Stimulated activated CD8-positive, alpha-beta memory T cell treated with anti-CD3 and anti-CD28 coated beads, Interleukin-15, amount 100 ng/mL, for 4 hours (primary cell): ENCODE results near the gene ZNF587B.
"Not testable (repeated sequence)": the region's sequence is repeated elsewhere in the genome, so short reads cannot be mapped to it uniquely, and the experiment has no call there.

Experiments
- DNase-seq, 2 donors: peaks; one replicate each; pipeline ENCODE4 v3.0.0-alpha.2; 2020; ENCODE audit warnings: low read depth in 2 of 2

Gene ZNF587B

DNA sequence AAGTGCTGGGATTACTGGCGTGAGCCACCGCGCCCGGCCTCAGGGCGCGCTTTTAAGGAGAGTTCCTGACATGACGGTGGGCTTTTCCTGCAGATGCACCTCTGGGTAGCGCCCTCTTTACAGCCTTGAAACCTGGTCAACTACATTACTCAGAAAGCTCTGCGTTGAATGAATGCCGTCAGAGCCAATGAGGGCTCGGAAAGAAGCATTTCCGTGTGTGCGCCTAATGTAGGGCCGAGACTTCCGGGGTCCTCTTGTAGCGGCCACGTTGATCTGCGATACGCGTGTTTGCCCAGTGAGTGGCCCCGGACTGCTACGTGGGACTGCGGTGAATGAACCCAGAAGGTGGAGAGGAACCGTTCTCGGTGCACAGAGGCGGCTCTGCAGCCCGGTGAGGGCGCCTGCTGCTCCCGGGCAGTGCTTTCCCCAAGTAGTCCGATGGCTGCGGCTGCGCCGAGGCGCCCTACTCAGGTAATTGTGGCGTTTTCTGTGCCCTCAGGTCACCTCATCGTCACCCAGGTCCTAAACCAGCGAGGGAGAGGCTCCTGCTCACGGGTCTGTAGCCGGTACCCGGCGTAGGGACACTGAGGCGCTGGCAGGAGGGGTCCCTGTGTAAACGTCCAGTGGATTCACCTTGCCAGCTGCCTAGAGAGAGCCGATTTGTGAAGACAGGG, 10.5 kb upstream of the ZNF587B start:
- DNase-seq, result peak; percentile 63 to 68

DNA sequence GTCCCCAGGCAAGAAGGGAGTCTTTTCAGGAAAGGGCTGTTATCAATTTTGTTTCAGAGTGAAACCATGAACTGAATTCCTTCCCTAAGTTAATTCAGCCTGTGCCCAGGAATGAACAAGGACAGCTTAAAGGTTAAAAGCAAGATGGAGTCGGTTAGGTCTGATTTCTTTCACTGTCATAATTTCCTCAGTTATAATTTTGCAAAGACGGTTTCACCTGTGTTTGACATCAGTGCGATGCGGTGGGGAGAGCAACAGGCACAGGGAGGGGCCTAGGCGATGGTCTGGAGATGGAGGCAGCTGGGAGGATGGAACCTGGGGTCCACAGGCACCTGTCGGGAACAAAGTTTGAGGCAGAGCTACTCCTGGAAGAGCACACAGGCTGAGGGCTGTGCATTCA, 9.5 kb upstream of the ZNF587B start:
- DNase-seq, result no peak

DNA sequence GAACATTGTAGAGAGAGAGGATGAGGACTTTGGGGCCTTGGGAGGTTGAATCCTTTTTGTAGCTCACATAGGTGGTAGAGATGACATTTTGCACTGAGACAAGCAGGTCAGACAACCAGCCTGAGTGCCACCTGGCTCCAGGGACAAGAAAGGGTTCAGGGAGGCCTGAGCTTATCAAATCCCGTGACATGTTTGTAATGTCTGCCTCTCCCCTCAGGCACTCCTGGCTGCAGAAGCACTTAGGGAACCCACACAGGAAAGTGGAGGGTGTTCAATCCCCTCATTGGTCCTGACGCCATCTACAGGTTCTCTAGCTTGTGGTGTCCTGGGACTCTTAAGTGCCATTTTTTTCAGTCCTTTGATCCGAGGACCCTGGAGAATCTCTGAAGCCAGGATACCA, 9.0 kb upstream of the ZNF587B start:
- DNase-seq, result not testable (repeated sequence)

DNA sequence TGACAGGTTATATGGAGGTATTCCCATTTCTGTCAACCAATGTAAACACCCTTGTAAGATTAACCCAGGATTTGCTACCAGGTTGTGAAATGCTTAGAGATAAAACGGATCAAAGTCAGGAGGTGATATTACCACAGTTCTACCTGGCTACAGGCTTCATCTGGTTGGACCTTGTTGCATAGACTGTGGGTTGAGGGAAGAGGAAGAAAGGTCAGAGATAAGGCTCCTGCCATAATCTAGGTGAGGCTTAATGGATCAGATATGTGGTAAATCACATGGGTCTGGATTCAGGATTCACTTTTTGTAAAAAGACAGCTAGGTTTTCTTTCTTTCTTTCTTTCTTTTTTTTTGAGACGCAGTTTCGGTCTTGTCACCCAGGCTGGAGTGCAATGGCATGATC, 8.6 kb upstream of the ZNF587B start:
- DNase-seq, result not testable (repeated sequence)

DNA sequence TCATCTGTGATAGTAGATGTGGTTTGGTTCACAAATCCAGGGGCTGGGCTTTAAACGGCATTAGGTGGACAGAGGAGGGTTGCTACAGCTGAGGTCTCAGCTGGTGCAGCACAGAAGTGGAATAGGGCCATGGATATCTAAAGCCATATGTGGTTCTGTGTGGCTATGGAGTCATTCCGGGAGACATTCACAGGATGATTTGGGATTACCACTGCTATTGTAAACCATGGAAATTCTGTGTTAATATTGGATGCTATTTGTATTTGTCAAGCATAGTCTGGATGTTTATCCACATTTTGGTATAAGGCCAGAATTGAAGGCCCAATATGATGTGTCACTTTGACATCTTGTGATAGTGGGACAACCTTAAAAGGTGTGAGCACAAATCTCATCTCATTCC, 6.9 kb upstream of the ZNF587B start:
- not testable (repeated sequence) for DNase-seq

DNA sequence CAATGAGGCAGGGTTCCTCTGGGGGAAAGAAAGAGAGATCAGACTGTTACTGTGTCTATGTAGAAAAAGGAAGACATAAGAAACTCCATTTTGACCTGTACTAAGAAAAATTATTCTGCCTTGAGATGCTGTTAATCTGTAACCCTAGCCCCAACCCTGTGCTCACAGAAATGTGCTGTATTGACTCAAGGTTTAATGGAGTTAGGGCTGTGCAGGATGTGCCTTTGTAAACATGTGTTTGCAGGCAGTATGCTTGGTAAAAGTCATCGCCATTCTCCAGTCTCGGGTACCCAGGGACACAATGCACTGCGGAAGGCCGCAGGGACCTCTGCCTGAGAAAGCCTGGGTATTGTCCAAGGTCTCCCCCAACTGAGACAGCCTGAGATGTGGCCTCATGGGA, 6.5 kb upstream of the ZNF587B start:
- DNase-seq, result not testable (repeated sequence)

DNA sequence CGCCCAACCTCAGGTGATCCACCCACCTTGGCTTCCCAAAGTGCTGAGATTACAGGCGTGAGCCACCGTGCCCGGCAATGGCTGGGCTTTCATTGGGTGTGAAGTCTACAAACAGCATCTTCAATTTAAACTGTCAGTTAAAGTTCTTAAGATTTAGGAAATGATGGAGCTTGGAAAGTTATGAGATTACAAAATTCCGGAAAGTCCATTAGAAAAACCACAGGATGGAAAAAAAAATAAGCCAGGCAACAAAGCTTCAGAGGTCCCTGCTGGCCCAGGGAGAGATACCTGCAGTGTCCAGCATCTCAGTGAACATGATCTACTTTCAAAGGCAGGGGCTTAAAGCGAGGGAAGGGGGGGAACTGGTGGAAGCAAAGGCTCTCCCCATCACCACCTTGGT, 4.6 kb upstream of the ZNF587B start:
- DNase-seq, result no peak

DNA sequence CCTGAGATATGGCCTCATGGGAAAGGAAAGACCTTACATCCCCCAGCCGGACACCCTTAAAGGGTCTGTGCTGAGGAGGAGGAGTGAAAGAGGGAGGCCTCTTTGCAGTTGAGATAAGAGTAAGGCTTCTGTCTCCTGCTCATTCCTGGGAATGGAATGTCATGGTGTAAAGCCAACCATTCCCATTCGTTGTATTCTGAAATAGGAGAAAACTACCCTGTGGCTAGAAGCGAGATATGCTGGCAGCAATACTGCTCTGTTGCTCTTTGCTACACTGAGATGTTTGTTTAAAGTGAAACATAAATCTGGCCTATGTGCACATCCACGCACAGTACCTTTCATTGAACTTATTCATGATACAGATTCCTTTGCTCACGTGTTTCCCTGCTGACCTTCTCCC, 783 bp upstream of the ZNF587B start:
- DNase-seq, result no peak

DNA sequence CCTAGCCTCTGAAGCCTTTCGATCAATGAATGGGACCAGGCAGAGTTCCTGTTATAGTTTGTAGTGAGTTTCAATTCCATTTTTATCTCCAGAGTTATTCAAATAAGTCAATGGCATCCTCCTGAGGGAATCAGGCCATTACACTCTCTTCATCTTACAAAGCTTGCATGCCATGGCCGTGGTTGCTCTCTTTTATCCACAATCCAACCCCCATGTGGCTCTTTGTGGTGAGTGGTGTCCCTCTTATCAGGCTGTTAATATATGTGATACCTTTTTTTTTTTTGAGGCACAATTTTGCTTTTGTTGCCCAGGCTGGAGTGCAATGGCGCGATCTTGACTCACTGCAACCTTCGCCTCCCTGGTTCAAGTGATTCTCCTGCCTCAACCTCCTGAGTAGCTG, 6.9 kb downstream of the ZNF587B start:
- DNase-seq, result not testable (repeated sequence)

DNA sequence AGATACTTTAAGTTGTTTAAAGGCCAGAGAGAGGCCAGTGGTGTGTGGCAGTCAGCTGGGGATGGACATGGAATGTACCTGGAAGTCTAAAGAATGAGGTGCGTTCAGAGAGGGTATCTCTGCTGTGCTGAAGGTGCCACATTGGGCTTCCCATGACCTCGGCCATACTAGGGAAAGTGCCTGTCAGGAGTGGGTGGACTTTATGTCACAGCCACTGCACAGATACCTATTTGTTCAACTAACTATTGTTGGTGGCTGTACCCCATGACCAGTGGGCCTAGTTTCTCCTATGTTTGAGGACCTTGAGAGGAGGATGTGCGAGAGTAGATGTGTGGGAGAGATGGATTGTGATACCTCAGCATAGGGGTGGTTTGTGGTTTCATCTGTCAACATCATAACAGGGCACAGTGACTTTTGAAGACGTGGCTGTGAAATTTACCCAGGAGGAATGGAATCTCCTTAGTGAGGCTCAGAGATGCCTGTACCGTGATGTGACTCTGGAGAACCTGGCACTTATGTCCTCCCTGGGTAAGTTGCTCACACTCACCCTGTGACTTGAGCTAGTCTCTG, 8.6 kb downstream of the ZNF587B start:
- DNase-seq, result not testable (repeated sequence)

DNA sequence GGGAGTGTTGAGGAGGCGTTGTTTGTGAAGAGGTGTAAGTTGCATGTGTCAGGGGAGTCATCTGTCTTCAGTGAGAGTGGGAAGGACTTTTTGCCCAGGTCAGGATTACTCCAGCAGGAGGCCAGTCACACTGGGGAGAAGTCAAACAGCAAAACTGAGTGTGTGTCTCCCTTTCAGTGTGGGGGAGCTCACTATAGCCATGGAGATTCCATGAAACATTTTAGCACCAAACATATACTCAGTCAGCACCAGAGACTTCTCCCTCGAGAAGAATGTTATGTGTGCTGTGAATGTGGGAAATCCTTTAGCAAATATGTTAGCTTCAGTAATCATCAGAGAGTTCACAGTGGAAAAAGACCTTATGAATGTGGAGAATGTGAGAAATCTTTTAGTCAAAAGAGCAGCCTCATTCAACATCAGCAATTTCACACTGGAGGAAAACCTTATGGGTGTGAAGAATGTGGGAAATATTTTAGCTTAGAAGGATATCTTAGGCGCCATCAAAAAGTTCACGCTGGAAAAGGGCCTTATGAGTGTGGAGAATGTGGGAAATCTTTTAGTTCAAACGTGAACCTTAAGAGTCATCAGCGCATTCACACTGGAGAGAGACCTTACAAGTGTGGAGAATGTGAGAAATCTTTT, 11.1 kb downstream of the ZNF587B start:
- no peak for DNase-seq

DNA sequence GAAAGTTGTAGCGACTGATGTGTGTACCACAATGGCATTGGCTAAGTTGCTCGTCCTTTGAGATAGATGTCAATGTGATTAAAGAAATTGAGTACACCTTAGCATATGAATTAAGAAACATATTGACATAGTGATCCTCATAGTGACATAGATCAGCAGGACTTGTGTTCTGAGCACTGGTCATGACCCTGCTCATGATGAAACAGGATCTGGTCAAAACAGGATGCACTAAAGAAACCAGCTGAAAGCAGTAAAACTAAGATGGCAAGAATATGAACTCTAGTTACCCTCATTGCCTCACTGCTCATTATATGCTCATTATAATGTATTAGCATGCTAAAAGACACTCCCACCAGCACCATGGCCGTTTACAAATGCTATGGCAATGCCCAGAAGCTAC, 17.1 kb downstream of the ZNF587B start:
- DNase-seq, result not testable (repeated sequence)

DNA sequence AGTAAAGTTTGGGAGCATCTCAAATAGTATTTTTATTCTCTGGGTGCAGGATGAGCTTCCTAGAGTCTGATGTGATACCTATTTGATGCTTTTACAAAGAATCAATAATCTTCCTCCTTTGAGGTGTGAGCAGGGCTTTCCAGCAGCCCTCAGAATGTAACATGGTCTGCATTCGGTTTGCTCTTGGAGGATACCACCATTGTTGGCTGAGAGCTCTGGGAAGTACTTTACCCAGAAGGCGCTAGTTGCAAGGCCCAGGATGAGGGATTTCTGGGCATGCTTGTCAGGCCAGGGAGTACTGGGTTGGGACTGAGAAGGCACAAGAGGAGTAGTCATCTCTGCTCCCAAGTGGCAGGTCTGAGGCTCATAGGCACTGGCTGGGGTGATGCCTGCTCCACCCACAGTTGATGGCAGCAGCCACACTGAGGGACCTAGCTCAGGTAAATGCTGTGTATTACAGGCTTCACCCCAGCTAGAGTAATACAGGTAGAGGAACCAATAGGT, 19.1 kb downstream of the ZNF587B start:
- not testable (repeated sequence) for DNase-seq

DNA sequence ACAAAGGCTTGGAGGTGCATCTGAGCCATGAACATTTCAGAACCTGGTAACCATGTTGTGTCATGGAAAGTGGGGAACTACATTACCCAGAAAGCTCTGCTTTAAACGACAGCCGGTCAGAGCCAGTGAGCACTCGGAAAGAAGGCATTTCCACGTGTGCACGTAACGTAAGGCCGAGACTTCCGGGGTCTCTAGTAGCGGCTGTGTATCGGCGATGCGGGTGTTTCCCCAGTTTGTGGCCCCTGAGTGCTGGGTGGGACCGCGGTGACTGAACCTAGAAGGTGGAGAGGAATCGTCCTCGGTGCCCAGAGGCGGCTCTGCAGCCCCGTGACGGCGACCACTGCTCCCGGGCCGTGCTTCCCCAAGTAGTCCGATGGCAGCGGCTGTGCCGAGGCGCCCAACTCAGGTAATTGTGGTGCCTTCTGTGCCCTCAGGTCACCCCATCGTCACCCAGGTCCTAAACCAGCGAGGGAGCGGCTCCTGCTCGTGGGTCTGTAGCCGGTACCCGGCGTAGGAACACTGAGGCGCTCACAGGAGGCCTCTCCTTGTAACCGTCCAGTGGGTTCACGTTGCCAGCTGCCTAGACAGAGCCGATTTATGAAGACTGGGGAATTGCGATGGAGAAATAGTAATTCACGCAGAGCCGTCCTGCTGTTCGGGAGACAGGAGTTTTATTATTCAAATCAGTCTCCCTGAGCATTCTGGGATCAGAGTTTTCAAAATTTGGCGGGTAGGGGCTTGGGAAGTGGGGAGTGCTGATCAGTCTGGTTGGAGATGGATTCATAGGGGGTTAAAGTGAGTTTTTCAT, 19.8 kb downstream of the ZNF587B start, which contains the start of gene ZNF587:
ZNF587 (plus strand) TSS at position 194 of the 808 bp plus-strand sequence; CDS start at position 374, 180 bp downstream.
- peak; percentile 61 to 70 for DNase-seq

DNA sequence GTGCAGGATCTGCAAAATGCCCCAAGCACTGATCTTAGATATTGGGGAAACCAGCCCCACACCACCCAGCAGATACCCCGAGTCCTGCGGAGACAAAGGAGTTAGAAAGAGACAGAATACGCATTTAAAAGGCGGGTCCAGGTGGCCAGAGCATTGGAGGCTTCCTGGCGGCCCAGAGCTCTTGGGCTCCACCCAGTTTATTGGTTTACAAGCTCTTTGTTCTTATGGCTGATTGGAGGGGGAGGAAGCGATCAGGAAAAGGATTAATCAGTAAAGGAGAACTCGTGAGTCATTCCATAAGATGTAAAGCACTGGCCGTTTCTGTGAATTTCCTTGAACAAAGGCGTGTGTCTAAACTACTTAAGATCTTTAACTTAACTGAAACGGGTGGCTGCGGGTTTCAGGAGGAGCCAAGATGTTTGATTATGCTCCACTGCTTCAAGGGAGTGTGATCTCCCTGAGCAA, 20.5 kb downstream of the ZNF587B start:
- DNase-seq, result no peak

DNA sequence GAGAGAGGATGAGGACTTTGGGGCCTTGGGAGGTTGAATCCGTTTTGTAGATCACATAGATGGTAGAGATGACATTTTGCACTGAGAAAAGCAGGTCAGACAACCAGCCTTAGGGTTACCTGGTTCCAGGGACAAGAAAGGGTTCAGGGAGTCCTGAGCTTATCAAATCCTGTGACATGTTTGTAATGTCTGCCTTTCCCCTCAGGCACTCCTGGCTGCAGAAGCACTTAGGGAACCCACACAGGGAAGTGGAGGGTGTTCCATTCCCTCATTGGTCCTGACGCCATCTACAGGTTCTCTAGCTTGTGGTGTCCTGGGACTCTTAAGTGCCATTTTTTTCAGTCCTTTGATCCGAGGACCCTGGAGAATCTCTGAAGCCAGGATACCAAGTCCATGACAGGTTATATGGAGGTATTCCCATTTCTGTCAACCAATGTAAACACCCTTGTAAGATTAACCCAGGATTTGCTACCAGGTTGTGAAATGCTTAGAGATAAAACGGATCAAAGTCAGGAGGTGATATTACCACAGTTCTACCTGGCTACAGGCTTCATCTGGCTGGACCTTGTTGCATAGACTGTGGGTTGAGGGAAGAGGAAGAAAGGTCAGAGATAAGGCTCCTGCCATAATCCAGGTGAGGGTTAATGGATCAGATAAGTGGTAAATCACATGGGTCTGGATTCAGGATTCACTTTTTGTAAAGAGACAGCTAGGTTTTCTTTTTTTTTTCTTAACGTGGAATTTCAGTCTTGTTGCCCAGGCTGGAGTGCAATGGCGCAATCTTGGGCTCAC, 21.9 kb downstream of the ZNF587B start:
- DNase-seq, result not testable (repeated sequence)

DNA sequence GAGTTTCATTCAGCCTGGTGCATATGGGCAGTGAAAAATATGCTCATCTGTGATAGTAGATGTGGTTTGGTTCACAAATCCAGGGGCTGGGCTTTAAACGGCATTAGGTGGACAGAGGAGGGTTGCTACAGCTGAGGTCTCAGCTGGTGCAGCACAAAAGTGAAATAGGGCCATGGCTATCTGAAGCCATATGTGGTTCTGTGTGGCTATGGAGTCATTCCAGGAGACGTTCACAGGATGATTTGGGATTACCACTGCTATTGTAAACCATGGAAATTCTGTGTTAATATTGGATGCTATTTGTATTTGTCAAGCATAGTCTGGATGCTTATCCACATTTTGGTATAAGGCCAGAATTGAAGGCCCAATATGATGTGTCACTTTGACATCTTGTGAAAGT, 24.0 kb downstream of the ZNF587B start:
- DNase-seq, result not testable (repeated sequence)

DNA sequence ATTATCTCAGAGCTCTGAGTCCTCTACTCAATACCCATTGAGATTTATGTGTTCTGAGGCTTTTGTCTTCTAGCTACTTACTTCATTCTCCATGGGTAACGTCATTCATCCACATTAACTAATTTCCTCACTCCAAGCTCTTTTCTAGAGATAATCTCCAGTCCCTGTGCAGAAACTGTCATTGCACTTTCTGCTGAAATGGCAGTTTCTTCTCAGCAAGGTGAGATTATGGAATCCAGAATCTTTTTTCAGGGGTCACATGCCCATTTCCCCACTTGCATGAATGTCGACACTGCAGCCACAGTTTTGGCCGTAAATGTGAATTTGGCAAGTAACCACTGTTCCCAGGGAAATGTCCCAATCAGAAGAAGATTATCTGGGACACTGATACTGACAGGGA, 32.3 kb downstream of the ZNF587B start:
- not testable (repeated sequence) for DNase-seq

DNA sequence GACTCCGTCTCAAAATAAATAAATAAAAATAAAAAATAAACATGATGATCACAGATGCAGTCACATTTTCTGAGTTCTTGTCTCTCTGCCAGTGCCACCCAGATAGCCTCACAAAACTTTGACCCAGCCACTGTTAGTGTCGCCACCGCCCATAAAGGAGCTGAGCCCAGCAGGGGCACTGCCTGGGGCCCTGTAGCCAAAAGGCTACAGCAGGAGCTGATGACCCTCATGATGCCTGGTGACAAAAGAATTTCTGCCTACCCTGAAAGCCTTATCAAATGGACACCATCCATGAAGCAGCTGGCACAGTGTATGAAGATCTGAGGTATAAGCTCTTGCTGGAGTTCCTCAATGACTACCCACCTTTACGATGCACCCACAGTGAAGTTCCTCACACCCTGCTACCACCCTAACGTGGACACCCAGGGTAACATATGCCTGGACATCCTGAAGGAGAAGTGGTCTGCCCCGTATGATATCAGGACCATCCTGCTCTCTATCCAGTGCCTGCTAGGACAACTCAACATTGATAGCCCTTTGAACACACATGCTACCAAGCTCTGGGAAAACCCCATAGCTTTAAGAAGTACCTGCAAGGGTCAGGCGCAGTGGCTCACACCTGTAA, 37.9 kb downstream of the ZNF587B start:
- no peak for DNase-seq

DNA sequence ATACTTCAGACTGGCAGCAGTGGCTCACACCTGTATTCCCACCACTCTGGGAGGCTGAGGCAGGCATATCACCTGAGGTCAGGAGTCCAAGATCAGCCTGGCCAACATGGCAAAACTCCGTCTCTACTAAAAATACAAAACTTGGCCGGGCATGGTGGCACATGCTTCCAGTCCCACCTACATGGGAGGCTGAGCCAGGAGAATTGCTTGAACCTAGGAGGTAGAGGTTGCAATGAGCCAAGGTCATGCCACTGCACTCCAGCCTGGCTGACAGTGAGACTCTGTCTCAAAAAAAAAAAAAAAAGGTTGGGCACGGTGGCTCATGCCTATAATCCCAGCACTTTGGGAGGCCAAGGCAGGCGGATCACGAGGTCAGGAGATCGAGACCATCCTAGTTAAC, 39.6 kb downstream of the ZNF587B start:
- not testable (repeated sequence) for DNase-seq

DNA sequence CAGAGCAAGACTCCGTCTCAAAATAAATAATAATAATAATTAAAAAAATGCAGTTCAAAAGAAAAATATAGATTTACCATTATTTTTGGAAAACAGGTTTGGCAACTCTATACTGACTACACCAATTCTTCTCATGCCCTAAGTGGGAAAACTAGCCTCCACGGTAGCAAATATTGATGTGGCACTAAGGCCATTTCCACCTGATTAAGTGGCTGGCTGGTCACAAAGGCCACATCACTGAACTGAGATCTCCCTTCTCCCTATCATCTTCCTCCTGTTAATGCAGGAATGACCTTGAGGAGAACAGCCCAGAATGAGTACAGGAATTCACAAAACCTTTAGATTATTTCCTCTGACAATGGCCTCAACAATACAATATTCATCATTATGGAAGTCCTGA, 40.1 kb downstream of the ZNF587B start:
- DNase-seq, result no peak
